GM12872 (cell line): ENCODE data around the gene CMTM4.

Source experiments
- TF ChIP-seq, protein P1 (sequence below): IDR thresholded peaks from 3 replicates; pipeline ENCODE4 v1.5.1; 2011; ENCODE audit warnings: low read depth, mild to moderate bottlenecking, low read length, moderate library complexity; ENCODE audit not compliant: insufficient read depth

CMTM4 gene

DNA sequence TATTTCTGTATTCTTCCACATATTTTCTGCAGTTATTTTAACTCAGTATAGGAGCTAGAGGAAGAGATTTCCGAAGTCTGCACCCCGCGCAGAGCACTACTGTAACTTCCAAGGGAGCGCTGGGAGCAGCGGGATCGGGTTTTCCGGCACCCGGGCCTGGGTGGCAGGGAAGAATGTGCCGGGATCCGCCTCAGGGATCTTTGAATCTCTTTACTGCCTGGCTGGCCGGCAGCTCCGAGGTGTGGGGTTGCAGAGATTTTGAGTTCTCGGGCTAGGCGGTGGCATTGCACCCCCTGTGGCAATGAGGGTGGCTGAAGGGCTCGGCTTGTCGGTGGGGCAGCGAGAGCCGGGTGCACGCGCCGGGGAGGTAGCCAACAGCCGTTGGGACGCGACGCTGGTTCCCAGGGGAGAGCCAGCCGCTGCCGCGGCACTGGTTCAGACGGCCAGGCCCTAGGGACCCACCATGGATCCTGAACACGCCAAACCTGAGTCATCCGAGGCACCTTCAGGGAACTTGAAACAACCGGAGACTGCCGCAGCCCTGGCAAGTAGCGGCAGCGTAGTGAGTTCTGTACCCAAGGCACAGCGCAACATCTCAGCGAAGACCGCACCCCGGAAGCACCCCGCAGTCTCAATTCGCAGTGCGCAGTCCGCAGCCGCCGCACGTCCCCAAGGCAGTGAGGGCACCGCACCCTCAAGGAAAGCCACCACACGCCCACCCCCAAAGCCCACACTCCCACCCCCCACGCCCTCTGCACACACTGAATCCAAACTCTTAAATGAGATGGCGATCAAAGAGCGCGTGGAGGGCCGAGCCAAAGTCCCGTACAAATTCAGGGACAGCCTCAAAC is 130.3 kb downstream of the CMTM4 start, which contains the start of gene CMTM1:
TSS of gene CMTM1 (plus strand) at position 389 of the 851 bp plus-strand sequence. CDS start at position 464, 75 bp downstream.
- TF ChIP-seq, protein P1, sequence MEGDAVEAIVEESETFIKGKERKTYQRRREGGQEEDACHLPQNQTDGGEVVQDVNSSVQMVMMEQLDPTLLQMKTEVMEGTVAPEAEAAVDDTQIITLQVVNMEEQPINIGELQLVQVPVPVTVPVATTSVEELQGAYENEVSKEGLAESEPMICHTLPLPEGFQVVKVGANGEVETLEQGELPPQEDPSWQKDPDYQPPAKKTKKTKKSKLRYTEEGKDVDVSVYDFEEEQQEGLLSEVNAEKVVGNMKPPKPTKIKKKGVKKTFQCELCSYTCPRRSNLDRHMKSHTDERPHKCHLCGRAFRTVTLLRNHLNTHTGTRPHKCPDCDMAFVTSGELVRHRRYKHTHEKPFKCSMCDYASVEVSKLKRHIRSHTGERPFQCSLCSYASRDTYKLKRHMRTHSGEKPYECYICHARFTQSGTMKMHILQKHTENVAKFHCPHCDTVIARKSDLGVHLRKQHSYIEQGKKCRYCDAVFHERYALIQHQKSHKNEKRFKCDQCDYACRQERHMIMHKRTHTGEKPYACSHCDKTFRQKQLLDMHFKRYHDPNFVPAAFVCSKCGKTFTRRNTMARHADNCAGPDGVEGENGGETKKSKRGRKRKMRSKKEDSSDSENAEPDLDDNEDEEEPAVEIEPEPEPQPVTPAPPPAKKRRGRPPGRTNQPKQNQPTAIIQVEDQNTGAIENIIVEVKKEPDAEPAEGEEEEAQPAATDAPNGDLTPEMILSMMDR, result no peak
